Ascending aorta (tissue), 2 donors: ENCODE data around the gene G0S2. TPM values are rescaled to one million over a fixed set of nuclear protein-coding genes. Genes with fewer than 3 reads are reported as not detected.
A peak's percentile ranks its signal among the peaks of the same experiment; 100 is the strongest.

Experiments used
- DNase-seq, 2 donors: peaks; one replicate each; pipeline ENCODE4 v3.0.0-alpha.2; 2019; ENCODE audit warnings: low spot score in 2 of 2
- H3K27ac ChIP-seq, 2 donors: fragments of 200-600 bp; sonication (generic); one replicate each; pipeline ENCODE4 v1.5.1; 2016 to 2017; ENCODE audit warnings: mild to moderate bottlenecking in 1 of 2
- H3K27me3 ChIP-seq: fragments of 200-600 bp; sonication (generic); one replicate; pipeline ENCODE4 v1.5.1; 2017
- H3K36me3 ChIP-seq, 2 donors: fragments of 200-600 bp; sonication (generic); one replicate each; pipeline ENCODE4 v1.5.1; 2016
- H3K4me1 ChIP-seq, 2 donors: fragments of 200-600 bp; sonication (generic); one replicate each; pipeline ENCODE4 v1.5.1; 2016 to 2017; ENCODE audit warnings: mild to moderate bottlenecking in 1 of 2
- H3K4me3 ChIP-seq, 2 donors: fragments of 200-600 bp; sonication (generic); one replicate each; pipeline ENCODE4 v1.5.1; 2016 to 2017; ENCODE audit warnings: mild to moderate bottlenecking in 1 of 2
- H3K9me3 ChIP-seq, 2 donors: fragments of 200-600 bp; sonication (generic); one replicate each; pipeline ENCODE4 v1.5.1; 2016
- intact Hi-C: fragments of 100-400 bp; cut with DNase I; formaldehyde crosslinking; loops from one replicate; pipeline ENCODE4 v1.15.1; 2023
- total RNA-seq: library from RNA; depleted of rRNA; stranded (reverse); fragments of >200 nt; gene quantifications from one replicate; pipeline ENCODE4 v1.1.0, GENCODE V29; 2016
- TF ChIP-seq, protein P1 (sequence below), 3 experiments: fragments of 200-600 bp in 2 of 3; fragments of 450-650 bp in 1 of 3; sonication (generic) in 2 of 3; IDR thresholded peaks; one replicate each; pipeline ENCODE4 v1.5.1; 2016 to 2019; ENCODE audit warnings: antibody characterized with exemption in 3 of 3, mild to moderate bottlenecking in 1 of 3, moderate library complexity in 1 of 3

The G0S2 gene, protein sequence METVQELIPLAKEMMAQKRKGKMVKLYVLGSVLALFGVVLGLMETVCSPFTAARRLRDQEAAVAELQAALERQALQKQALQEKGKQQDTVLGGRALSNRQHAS
- 15.1 TPM for total RNA-seq

DNA sequence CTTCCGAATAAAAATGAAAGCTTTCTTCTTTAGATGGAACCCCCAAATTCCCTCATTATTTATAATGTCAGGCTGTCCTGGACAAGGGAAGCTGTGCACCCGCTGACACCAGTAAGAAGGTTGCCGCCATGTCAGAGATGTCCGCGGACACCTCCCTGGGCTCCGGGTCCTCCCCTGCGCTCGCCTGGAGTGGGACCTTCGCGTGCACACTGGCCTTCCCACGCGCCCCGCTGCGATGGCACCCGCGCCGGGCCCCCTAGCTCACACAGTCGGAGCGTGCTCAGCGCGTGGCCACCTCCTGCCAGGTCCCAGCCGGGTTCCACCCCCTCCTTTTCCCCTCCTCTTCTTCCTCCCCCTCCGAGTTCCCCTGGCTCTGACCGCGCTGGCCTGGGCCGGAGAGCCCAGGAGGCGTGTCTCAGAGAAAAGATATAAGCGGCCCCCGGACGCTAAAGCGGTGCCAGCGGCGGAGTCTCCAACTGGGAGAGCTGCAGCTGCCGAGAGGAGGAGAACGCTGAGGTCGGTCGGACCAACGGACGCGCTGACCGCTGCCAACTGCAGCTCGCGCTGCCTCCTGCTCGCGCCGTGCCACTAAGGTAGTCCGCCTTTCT, at the start of gene G0S2:
Gene G0S2, plus strand, starts transcription at position 456 of the 608 bp plus-strand sequence. CDS start 273 bp downstream, outside the sequence.
- Histone ChIP-seq H3K36me3 (no peaks in the 10 kb centered on the region), H3K27ac (peak within 1 kb of the TSS; percentile 5 to 13), H3K27me3 (no peaks in the 10 kb centered on the region), H3K9me3 (no peaks in the 10 kb centered on the region), H3K4me1 (peaks cover 4 to 11% of the 10 kb centered on the region in 2 donors), H3K4me3 (peak within 1 kb of the TSS; percentile 65 to 76)
- intact Hi-C loops, result no loop called here
- TF ChIP-seq, protein P1, sequence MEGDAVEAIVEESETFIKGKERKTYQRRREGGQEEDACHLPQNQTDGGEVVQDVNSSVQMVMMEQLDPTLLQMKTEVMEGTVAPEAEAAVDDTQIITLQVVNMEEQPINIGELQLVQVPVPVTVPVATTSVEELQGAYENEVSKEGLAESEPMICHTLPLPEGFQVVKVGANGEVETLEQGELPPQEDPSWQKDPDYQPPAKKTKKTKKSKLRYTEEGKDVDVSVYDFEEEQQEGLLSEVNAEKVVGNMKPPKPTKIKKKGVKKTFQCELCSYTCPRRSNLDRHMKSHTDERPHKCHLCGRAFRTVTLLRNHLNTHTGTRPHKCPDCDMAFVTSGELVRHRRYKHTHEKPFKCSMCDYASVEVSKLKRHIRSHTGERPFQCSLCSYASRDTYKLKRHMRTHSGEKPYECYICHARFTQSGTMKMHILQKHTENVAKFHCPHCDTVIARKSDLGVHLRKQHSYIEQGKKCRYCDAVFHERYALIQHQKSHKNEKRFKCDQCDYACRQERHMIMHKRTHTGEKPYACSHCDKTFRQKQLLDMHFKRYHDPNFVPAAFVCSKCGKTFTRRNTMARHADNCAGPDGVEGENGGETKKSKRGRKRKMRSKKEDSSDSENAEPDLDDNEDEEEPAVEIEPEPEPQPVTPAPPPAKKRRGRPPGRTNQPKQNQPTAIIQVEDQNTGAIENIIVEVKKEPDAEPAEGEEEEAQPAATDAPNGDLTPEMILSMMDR (IDR thresholded peaks at IDR 0.05), result no peak
- peak in 1 of 2 donors; percentile 79 for DNase-seq

DNA sequence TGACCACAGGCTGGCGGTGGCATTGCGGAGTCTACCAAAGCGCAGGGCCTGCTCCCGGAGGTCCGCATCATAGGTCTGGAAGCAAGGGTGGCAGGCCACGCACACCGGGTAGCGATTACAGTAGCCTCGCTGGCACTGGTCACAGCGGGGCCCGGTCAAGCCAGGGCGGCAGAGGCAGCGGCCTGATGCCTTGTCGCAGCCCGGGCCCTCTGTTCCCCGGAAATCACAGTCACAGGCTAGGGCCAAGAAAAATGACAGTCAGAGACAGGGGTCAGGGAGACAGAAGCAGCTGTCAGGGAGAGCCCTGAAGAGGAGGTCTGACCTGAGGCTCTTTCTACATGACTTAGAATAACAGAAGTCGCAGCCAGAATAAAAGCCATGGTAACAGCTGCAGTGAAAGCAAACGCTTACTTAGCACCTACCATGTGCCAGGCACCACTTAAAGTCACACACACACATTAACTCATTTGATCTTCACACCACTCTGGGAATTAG, 49.4 kb upstream of the G0S2 start:
- Histone ChIP-seq H3K27ac (no peak overlapping the region), H3K4me3 (no peak overlapping the region), H3K36me3 (no peaks in the 10 kb centered on the region), H3K27me3 (no peaks in the 10 kb centered on the region), H3K4me1 (peaks cover 3 to 19% of the 10 kb centered on the region in 2 donors), H3K9me3 (no peaks in the 10 kb centered on the region)
- TF ChIP-seq, protein P1 (IDR thresholded peaks at IDR 0.05), result no peak
- no peak for DNase-seq
- intact Hi-C loops, result no loop called here

DNA sequence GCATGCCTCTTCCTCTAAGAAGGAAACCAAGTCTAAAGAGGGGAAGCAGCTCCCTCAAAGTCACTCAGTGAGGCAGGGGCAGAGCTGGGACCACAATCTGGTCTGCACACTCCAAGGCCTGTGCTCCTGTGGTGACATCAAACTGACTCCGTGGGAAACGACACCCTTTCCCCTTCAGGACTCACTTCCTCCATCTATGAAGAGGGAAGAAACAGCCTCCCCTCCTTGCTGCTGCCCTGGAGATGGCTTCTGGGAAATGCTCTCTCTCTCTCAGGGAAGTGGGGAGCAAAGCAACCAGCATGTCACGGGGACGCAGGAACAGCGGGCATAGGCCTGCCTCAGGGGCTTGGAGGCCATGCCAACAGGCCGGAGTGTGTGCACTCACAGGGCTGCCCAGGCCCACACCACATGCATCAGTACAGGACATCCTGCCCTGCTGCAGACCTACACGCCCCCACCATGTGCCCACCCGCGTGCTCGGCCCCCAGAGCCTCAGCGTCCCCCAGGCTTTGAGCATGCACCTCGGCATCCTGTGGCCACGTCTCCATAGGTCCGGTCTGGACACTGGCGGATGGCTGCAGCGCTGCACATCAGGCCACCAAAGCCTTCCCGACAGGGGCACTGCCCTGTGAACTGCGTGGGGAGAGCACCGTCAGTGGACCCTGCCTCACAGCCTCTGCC, 48.7 kb upstream of the G0S2 start:
- no peaks in the 10 kb centered on the region for H3K9me3 ChIP-seq
- no peak for DNase-seq
- no peak overlapping the region for H3K27ac ChIP-seq
- intact Hi-C loops, result no loop called here
- no peaks in the 10 kb centered on the region for H3K36me3 ChIP-seq
- H3K4me3 ChIP-seq, result no peak overlapping the region
- H3K4me1 ChIP-seq, result peaks cover 3 to 19% of the 10 kb centered on the region in 2 donors
- no peaks in the 10 kb centered on the region for H3K27me3 ChIP-seq
- TF ChIP-seq, protein P1 (IDR thresholded peaks at IDR 0.05), result no peak

DNA sequence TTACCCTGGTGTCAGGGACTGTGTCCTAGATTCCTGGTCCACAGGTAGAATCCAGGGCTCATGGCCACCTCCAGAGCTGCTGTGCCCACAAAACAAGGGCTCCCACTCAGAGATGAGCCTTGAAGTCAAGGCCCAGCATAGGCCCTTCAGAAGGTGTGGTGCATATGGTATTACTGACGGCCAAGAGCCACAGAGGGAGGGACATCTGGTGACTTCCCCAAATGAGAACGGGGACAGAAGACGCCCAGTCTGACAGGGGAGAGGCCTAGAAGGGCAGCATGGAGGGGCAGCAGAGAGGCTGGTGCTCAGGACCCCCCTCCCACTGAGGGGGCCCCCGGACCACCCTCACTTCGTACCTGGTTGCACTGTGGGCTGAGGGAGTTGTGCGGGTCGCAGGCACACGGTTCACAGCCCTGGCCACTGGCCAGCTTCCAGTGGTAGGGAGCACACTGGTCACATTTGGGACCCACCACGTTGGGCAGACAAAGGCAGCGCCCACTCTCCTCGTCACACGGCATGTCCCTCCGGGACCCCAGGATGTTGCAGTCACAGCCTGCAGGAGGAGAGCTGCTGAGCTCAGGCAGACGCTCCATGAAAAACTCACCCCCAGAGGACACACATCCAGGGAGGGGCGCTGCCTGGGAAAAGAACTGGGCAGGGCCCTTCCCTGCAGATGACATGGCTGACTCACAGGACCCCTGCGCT, 48.0 kb upstream of the G0S2 start:
- Histone ChIP-seq H3K4me3 (no peak overlapping the region), H3K27me3 (no peaks in the 10 kb centered on the region), H3K27ac (no peak overlapping the region), H3K9me3 (no peaks in the 10 kb centered on the region), H3K4me1 (peaks cover 3 to 19% of the 10 kb centered on the region in 2 donors), H3K36me3 (no peaks in the 10 kb centered on the region)
- DNase-seq, result no peak
- TF ChIP-seq, protein P1 (IDR thresholded peaks at IDR 0.05), result no peak
- intact Hi-C loops, result no loop called here

DNA sequence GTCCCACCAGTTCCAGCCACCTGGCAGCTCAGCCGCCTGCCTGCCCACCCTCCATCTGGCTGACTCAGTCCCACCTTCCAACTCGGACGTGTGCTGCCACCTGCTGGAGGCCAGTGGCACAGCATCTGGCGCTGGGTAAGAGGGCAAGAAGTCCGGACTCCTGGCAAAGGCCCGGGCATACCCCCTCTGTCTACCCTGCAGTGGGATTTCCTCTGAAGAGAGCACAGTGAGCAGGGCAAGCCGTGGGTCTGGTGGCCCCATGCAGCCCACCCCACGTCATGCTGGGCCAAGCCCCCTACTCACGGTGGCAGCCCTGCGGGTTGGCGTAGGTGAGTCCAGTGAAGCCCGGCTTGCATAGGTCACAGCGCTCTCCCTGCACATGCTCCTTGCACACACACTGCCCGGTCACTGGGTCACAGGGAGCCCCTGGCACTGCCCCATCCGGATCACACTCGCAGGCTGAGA, 47.4 kb upstream of the G0S2 start:
- TF ChIP-seq, protein P1 (IDR thresholded peaks at IDR 0.05), result peak; percentile 71 to 93 (median 92)
- Histone ChIP-seq H3K4me3 (no peak overlapping the region), H3K36me3 (no peaks in the 10 kb centered on the region), H3K27me3 (no peaks in the 10 kb centered on the region), H3K4me1 (peaks cover 3 to 19% of the 10 kb centered on the region in 2 donors), H3K9me3 (no peaks in the 10 kb centered on the region), H3K27ac (no peak overlapping the region)
- peak in 1 of 2 donors; percentile 84 for DNase-seq
- intact Hi-C loops, result loop anchor here (2.0 kb wide), 1 partner anchor 51 kb away; no protein-coding TSS in a partner anchor
